GM18517 (cell line): ENCODE results near the gene S1PR5.
"Not testable (repeated sequence)": the region's sequence is repeated elsewhere in the genome, so short reads cannot be mapped to it uniquely, and the experiment has no call there.

Experiments
- ATAC-seq: cut with Tn5 transposase; IDR thresholded peaks from one replicate; pipeline ENCODE4 v1.9.1; 2021; ENCODE audit warnings: mild to moderate bottlenecking, moderate library complexity; ENCODE audit not compliant: unreplicated experiment

Gene S1PR5

GRCh38 chr19:10544753-10545251, 27.6 kb upstream of the S1PR5 start:
- no peak for ATAC-seq

DNA sequence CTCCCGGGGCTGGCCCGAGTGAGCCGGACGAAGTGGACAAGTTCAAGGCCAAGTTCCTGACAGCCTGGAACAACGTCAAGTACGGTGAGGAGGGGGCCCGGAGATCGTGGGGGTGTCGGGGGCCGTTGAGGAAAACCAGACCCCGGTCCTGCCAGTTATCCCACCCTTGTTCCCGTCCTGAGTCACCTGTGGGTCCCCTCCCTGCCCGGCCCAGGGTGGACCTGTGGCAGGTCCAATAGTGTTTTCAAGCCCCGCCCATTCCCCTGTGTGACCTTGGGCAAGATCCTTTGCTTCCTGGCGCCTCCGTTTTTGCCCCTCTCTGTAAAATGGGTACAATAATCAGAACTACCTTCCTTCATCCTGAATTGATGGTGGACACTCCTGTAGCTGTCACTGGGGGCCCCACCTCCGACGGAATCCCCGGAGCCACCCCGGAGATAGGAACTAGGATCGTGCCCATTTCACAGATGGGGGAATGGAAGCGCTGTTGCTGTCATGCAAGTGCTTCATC, 27.1 kb upstream of the S1PR5 start:
- no peak for ATAC-seq

- no peak for ATAC-seq
Observed at GRCh38 chr19:10543420-10544241, 26.4 kb upstream of the S1PR5 start, which contains the start of gene ATG4D. TSS of gene ATG4D (plus strand) at chr19:10543904. CDS start at chr19:10544091, 187 bp downstream.

DNA sequence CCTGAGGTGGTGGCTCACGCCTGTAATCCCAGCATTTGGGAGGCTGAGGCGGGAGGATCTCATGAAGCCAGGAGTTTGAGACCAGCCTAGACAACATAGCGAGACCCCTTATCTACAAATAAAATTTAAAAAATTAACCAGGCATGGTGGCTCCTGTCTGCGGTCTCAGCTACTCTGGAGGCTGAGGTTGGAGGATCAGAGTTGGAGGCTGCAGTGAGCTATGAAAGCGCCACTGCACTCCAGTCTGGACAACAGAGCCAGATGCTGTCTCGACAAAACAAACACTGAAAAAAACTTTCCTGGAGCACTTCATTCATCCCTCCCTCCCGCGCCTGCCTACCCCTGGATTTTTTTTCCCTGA, 25.8 kb upstream of the S1PR5 start:
- no peak for ATAC-seq

DNA sequence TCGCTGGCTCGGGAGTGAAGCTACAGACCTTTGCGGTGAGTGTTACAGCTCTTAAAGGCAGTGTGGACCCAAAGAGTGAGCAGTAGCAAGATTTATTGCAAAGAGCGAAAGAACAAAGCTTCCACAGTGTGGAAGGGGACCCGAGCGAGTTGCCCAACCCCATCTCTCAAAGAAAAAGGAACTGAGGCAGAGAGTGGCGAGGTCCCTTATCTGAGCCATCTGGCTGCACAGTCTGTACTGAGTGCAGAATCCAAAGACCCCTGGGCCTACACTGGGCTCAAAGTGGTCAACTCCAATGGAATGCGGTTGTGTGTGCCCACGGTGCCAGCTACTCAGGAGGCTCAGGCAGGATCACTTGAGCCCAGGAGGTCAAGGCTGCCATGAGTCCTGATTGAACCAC, 21.8 kb upstream of the S1PR5 start:
- ATAC-seq, result not testable (repeated sequence)

DNA sequence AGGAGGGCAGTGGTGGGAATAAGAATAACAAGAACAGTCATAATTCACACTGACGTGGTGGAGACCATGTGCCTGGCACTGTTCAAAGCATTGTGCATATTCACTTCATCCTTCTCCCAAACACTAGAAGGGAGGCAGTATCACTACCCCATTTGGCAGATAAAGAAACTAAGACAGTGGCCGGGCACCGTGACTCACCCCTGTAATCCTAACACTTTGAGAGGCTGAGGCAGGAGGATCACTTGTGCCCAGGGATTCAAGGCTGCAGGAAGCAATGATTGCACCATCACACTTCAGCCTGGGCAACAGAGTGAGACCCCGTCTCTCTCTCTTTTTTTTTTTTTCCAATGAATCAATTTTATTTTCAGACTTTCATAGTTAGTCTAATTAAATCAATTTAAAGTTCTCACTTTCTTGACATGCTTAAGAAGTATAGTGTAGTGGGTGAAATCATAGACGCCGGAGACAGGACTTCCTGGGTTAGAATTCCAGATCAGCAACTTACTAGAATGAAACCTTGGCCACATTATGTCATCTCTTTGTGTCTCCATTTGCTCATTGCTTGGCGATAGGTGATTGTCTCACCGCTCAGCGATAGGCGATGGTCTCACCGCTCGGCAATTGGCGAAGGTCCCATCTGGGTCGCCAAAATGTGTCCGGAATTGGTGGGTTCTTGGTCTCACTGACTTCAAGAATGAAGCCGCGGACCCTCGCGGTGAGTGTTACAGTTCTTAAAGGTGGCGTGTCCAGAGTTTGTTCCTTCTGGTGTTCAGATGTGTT, 21.1 kb upstream of the S1PR5 start:
- ATAC-seq, result no peak

DNA sequence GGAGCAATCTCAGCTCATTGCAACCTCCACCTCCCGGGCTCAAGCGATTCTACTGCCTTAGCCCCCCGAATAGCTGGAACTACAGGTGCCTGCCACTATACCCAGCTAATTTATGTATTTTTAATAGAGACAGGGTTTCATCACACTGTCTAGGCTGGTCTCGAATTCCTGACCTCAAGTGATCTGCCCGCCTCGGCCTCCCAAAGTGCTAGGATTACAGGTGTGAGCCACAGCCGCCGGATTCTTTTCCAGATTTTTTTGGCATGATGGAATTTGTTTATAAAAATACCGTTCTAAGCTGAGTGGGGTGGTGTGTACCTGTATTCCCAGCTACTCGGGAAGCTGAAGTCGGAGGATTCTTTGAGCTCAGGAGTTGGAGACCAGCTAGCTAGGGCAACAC, 20.4 kb upstream of the S1PR5 start:
- no peak for ATAC-seq

DNA sequence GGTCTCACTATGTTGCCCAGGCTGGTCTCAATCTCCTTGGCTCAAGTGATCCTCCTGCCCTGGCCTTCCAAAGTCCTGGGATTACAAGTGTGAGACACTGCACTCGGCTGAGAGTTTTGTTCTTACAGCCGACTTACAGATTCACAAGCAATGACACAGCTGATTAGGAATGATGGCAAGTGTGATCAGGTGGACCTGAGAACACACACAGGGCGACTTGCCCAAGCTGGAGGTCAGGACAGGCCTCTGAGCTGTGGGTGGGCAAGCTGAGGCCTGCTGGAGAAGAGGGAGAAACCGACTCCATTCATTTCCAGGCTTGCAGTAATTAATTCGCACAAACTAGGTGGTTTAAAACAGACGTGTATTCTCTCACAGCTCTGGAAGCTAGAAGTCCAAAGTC, 18.4 kb upstream of the S1PR5 start:
- no peak for ATAC-seq

DNA sequence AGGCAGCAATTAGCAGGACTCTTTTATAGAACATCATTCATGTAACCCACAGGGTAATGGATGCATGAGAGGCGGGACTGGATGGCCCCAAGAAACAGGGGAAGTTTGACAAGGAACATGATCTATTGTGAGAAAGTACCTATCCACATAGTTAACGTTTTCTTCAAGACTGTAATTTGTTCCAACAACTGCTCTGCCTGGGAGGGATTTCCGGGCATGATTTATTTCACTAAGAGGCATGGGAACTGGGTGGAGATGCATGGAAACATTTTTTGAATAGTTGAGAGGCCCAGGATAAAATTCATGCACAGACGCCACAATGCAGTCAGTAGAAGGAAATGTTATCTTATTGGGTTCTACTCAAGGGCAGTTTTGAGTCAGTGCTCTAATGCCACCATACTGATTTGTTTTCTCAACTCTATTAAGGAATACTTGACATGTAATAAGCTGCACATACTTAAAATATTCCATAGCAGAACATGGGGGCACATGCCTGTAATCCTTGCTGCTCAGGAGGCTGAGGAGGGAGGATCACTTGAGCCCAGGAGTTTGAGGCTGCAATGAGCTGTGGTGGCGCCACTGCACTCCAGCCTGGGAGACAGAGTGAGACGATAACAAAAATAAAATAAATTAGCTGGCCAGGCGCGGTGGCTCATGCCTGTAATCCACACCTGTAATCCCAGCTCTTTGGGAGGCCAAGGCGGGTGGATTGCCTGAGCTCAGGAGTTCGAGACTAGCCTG, 16.6 kb upstream of the S1PR5 start:
- no peak for ATAC-seq

GRCh38 chr19:10532457-10532856, 15.2 kb upstream of the S1PR5 start:
- ATAC-seq, result no peak

DNA sequence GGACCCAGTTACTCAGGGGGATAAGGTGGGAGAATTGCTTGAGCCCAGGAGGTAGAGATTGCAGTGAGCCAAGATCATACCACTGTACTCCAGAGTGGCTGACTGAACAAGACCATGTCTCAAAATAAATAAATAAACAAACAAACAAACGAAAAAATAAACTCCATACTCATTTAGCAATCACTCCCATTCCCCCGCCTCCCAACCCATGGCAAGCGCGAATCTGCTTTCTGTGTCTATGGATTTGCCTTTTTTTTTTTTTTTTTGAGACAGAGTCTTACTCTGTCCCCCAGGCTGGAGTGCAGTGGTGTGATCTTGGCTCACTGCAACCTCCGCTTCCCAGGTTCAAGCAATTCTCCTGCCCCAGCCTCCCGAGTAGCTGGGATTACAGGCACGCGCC, 9.6 kb upstream of the S1PR5 start:
- not testable (repeated sequence) for ATAC-seq

GRCh38 chr19:10525636-10526035, 8.4 kb upstream of the S1PR5 start:
- ATAC-seq, result no peak

DNA sequence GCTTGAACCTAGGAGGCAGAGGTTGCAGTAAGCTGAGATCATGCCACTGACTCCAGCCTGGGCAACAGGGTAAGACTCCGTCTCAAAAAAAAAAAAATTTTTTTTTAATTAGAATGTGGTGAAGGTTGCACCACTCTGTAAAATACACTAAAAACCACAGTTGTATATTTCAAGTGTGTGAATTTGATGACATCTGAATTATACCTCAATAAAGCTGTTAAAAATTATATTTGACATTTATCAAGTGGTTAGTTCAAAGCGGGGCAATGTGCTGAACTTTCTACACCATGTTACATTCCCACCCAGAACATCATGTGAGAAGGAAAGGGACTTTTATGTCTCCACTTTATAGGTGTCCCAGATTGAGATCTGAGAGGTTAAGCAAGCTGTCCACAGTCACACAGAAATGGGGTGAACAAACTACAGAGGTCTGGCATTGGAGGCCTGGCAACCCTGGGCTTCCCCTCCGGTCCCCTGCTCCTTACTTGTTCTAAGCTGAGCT, 5.9 kb upstream of the S1PR5 start:
- no peak for ATAC-seq

GRCh38 chr19:10521461-10522171, 4.4 kb upstream of the S1PR5 start:
- no peak for ATAC-seq

DNA sequence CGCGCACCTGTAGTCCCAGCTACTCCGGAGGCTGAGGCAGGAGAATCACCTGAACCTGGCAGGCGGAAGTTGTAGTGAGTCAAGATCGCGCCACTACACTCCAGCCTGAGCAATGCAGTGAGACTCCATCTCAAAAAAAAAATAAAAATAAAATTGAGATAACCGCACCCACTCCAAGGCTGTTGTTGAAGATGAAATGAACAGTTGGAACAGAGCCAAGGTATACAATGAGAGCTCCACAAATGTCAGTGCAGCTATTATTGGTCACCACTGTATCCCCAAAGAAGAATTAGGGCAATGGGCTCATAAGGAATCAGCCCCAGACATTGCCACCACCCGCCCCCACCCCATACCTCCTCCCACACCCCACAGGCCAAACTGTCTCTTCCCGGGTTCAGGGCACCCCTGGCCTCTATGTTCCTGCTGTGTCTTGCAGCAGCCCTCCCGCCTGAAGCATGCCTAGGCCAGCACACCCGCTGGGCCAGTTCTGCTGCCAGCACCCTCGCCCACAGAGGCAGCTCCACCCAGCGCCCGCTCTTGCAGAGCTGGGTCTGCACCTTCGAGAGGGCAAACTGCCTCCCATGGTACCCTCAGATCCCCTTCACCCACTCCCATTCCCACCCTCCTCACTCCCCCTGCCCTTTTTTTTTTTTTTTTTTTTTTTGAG, 3.5 kb upstream of the S1PR5 start:
- ATAC-seq, result no peak

- ATAC-seq, result no peak
Observed at GRCh38 chr19:10519421-10519820, 2.2 kb upstream of the S1PR5 start.

GRCh38 chr19:10518444-10519361, 1.5 kb upstream of the S1PR5 start:
- ATAC-seq, result no peak

DNA sequence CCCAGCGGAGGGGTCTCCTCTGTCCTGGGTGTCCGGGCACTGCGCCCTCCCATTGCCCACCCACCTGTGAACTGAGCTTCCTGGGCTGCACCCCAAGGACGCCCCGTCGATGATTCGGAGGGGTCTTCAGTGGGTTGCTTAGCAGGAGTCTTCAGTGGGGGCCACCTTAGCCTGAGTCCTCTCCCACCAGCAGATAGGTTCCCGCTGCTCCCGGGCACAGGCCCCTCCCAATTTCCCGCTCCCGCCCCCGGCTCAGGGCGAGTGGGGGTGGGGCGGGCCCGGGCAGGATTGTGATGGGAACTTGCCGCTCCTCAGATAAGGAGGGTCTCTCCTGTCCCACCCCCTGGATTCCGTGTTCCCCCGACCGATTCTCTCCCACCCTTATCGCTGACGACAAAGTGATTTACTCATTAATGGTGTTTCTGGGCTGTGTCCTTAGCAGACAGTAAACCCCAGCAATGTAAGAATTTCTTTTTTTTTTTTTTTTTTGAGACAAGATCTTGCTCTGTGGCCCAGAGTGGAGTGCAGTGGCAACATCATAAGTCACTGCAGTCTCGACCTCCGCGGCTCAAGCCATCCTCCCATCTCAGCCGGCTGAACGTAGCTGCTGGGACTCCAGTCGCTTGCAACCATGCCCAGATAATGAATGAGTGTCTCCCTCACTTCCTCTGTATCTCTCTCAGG, 655 bp upstream of the S1PR5 start:
- ATAC-seq, result no peak
